A549 (cell line): ENCODE data around the gene FAM20A. TPM values are rescaled to one million over a fixed set of nuclear protein-coding genes. Genes with fewer than 3 reads are reported as not detected.
A peak's percentile ranks its signal among the peaks of the same experiment; 100 is the strongest.
"Not testable (repeated sequence)": the region's sequence is repeated elsewhere in the genome, so short reads cannot be mapped to it uniquely, and the experiment has no call there.

ENCODE experiments used
- ATAC-seq, 2 experiments: fragments of 200-7000 bp in 1 of 2; fragments of >200 bp in 1 of 2; cut with Nextera tagmentation in 1 of 2; cut with Tn5 transposase in 1 of 2; 3 replicates each; pipeline versions ENCODE4 v1.8.0 to v1.9.1; 2018 to 2020; ENCODE audit warnings: mild to moderate bottlenecking in 1 of 2, moderate library complexity in 1 of 2
- CTCF ChIA-PET: fragments of 300-600 bp; sonication (Branson Sonifier 250); formaldehyde crosslinking; extraction: SDS; loops from one replicate; lab custom pipeline; 2021; ENCODE audit warnings: antibody characterized with exemption, inconsistent platforms; lab: Yijun Ruan, JAX
- POLR2A ChIA-PET: fragments of 350-600 bp; formaldehyde crosslinking; extraction: SDS; loops from one replicate; lab custom pipeline; 2021; ENCODE audit warnings: antibody characterized with exemption, inconsistent platforms; lab: Yijun Ruan, JAX
- DNase-seq, 2 experiments: peaks; one replicate each; pipeline versions ENCODE4 v3.0.0 to v3.0.0-alpha.2; 2011 to 2016; ENCODE audit warnings: low read depth in 1 of 2, low spot score in 1 of 2
- FAIRE-seq: peaks from 2 replicates; lab custom pipeline; 2011; peaks lifted over from hg19 to GRCh38; lab: Jason Lieb, UNC
- H3K27ac ChIP-seq, 2 experiments: fragments of >200 bp; sonication (Bioruptor Twin); formaldehyde crosslinking; 3 replicates each; pipeline ENCODE4 v1.5.1; 2016 to 2017
- H3K4me1 ChIP-seq: fragments of >200 bp; sonication (Bioruptor Twin); formaldehyde crosslinking; 3 replicates; pipeline ENCODE4 v1.6.1; 2016
- H3K4me2 ChIP-seq: fragments of >200 bp; sonication (Bioruptor Twin); formaldehyde crosslinking; 3 replicates; pipeline ENCODE4 v1.6.1; 2016
- H3K4me3 ChIP-seq: fragments of >200 bp; sonication (Bioruptor Twin); formaldehyde crosslinking; 3 replicates; pipeline ENCODE4 v1.5.1; 2016
- H3K9me3 ChIP-seq: fragments of >200 bp; sonication (Bioruptor Twin); formaldehyde crosslinking; 3 replicates; pipeline ENCODE4 v1.6.1; 2016
- CHD4 ChIP-seq: fragments of 200-600 bp; sonication (generic); IDR thresholded peaks from 2 replicates; pipeline ENCODE4 v1.6.1; 2016; ENCODE audit warnings: antibody characterized with exemption, mild to moderate bottlenecking, borderline replicate concordance
- EHMT2 ChIP-seq: fragments of 200-600 bp; sonication (generic); IDR thresholded peaks from 2 replicates; pipeline ENCODE4 v1.6.1; 2016; ENCODE audit warnings: antibody characterized with exemption, low read depth, mild to moderate bottlenecking, moderate library complexity
- ELK1 ChIP-seq: fragments of 150-350 bp; IDR thresholded peaks from 2 replicates; pipeline ENCODE4 v1.6.1; 2014; ENCODE audit warnings: low read depth, mild to moderate bottlenecking, low read length
- EP300 ChIP-seq, 2 experiments: fragments of >200 bp; sonication (Bioruptor Twin); formaldehyde crosslinking; IDR thresholded peaks; 2 replicates in 1 of 2; 3 replicates in 1 of 2; pipeline ENCODE4 v1.6.1; 2016 to 2017
- ESRRA ChIP-seq: fragments of 150-350 bp; IDR thresholded peaks from 2 replicates; pipeline ENCODE4 v1.6.1; 2014; ENCODE audit warnings: mild to moderate bottlenecking, low read length, borderline replicate concordance
- FOSL2 ChIP-seq, 2 experiments: fragments of 450-650 bp in 1 of 2; fragments of >200 bp in 1 of 2; sonication (Bioruptor Twin) in 1 of 2; formaldehyde crosslinking; IDR thresholded peaks; 2 replicates each; pipeline versions ENCODE4 v1.5.0 to v1.6.1; 2016 to 2020; ENCODE audit warnings: mild to moderate bottlenecking in 1 of 2, moderate library complexity in 1 of 2
- FOXS1 ChIP-seq: fragments of 250-450 bp; sonication (Bioruptor Pico); IDR thresholded peaks from 2 replicates; pipeline ENCODE4 v1.5.0; 2020; ENCODE audit warnings: mild to moderate bottlenecking, moderate library complexity
- GATA3 ChIP-seq: IDR thresholded peaks from 2 replicates; pipeline ENCODE4 v1.6.1; 2012; ENCODE audit warnings: borderline replicate concordance
- HES2 ChIP-seq: fragments of >200 bp; sonication (Bioruptor Twin); formaldehyde crosslinking; IDR thresholded peaks from 2 replicates; pipeline ENCODE4 v1.6.1; 2016
- JUNB ChIP-seq: fragments of >200 bp; sonication (Bioruptor Twin); formaldehyde crosslinking; IDR thresholded peaks from 2 replicates; pipeline ENCODE4 v1.6.1; 2016
- KDM1A ChIP-seq: fragments of 200-600 bp; sonication (generic); IDR thresholded peaks from 2 replicates; pipeline ENCODE4 v1.6.1; 2016; ENCODE audit warnings: low read depth, mild to moderate bottlenecking
- MAX ChIP-seq: IDR thresholded peaks from 2 replicates; pipeline ENCODE4 v1.6.1; 2012
- NFE2L2 ChIP-seq: fragments of 150-350 bp; conservative IDR thresholded peaks from 2 replicates; pipeline ENCODE4 v1.6.1; 2014; ENCODE audit warnings: low read length
- NPAS2 ChIP-seq: fragments of 250-450 bp; sonication (Bioruptor Pico); IDR thresholded peaks from 2 replicates; pipeline ENCODE4 v1.8.0; 2022; ENCODE audit warnings: mild to moderate bottlenecking, moderate library complexity, borderline replicate concordance
- POLR2A ChIP-seq: IDR thresholded peaks from 2 replicates; pipeline ENCODE4 v1.6.1; 2012; ENCODE audit warnings: mild to moderate bottlenecking, low read length
- RAD21 ChIP-seq, 2 experiments: fragments of >200 bp in 1 of 2; sonication (Bioruptor Twin) in 1 of 2; formaldehyde crosslinking in 1 of 2; IDR thresholded peaks in 1 of 2; conservative IDR thresholded peaks in 1 of 2; 2 replicates in 1 of 2; 3 replicates in 1 of 2; pipeline ENCODE4 v1.6.1; 2012 to 2018; ENCODE audit warnings: inconsistent platforms in 1 of 2
- RARB ChIP-seq: fragments of 250-450 bp; sonication (Bioruptor Pico); IDR thresholded peaks from 2 replicates; pipeline ENCODE4 v1.8.0; 2021; ENCODE audit warnings: mild to moderate bottlenecking, moderate library complexity
- RNF2 ChIP-seq: fragments of 200-600 bp; sonication (generic); IDR thresholded peaks from 2 replicates; pipeline ENCODE4 v1.6.1; 2016; ENCODE audit warnings: low read depth, mild to moderate bottlenecking, antibody characterized with exemption, moderate library complexity, borderline replicate concordance
- ZC3H11A ChIP-seq: fragments of 450-650 bp; IDR thresholded peaks from 2 replicates; pipeline ENCODE4 v1.6.1; 2014; ENCODE audit warnings: antibody characterized with exemption, mild to moderate bottlenecking
- ZNF302 ChIP-seq: fragments of 250-450 bp; sonication (Bioruptor Pico); IDR thresholded peaks from 2 replicates; pipeline ENCODE4 v1.9.0; 2021; ENCODE audit warnings: inconsistent platforms, mild to moderate bottlenecking, moderate library complexity
- WGBS: methylation state at CpG from one replicate; pipeline ENCODE4 v1.1.6; 2017; ENCODE audit errors: missing lambda C conversion rate; 5-methylcytosine and 5-hydroxymethylcytosine counted together
- polyA plus RNA-seq, 4 experiments: library from polyadenylated mRNA; depleted of rRNA in 3 of 4; stranded (reverse); fragments of >200 nt; fragmentation: RNase III in 1 of 4; extraction: RNeasy Plus Mini Kit Qiagen cat#74134 plus additional on column Dnase treatment in 1 of 4; gene quantifications; 2 replicates in 3 of 4; 3 replicates in 1 of 4; pipeline ENCODE4 v1.2.3, GENCODE V29; 2011 to 2017
- TF ChIP-seq, protein P1 (sequence below): fragments of 250-450 bp; sonication (Bioruptor Pico); IDR thresholded peaks from 2 replicates; pipeline ENCODE4 v1.5.0; 2020; ENCODE audit warnings: low read depth, mild to moderate bottlenecking, moderate library complexity
- TF ChIP-seq, protein P2 (sequence below): fragments of 200-600 bp; sonication (generic); IDR thresholded peaks from 2 replicates; pipeline ENCODE4 v1.6.1; 2016; ENCODE audit warnings: antibody characterized with exemption, mild to moderate bottlenecking, moderate library complexity

FAM20A gene
- polyA plus RNA-seq, 2 of the 4 experiments (the other 2 are of a cell fraction): 0.05 to 0.09 TPM

GRCh38 chr17:68522266-68522665, 78.9 kb downstream of the FAM20A start:
- H3K4me2 ChIP-seq: no peak overlapping the region
- POLR2A ChIA-PET: no interaction called here
- ATAC-seq: no peak
- H3K27ac ChIP-seq: no peak overlapping the region
- no peak for TF ChIP-seq ELK1
- TF ChIP-seq NFE2L2: no peak
- no peak for TF ChIP-seq EHMT2
- TF ChIP-seq FOXS1 (CRISPR knock-in tag): no peak
- no peaks in the 10 kb centered on the region for H3K9me3 ChIP-seq
- no peak overlapping the region for H3K4me3 ChIP-seq
- H3K4me1 ChIP-seq: no peaks in the 10 kb centered on the region
- no peak for DNase-seq
- CTCF ChIA-PET: no interaction called here
- FAIRE-seq: no peak

DNA sequence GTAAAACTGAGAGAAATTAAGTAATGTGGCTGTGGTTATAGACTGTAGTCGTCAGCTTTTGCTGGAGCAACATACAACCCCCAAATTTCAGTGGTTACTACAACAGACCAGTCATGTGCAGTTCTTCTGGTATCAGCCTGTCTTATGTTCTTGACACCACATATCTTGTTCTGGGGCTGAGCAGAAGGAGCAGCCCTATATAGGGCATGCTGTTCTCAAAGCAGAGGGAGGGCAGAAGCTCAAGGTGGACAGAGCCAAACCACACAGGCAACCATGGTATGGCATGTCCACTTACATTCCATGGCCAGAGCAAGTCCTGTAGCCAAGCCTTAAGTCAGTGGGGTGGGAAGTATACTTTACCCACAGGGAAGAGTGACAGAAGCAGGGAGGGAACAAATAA, 81.3 kb downstream of the FAM20A start:
- DNase-seq (no peak), ATAC-seq (peak; percentile 44 to 57; a peak in 4 of 6 replicates), FAIRE-seq (no peak)
- peaks cover 4% of the 10 kb centered on the region for H3K4me1 ChIP-seq
- H3K4me2 ChIP-seq: no peak overlapping the region
- POLR2A ChIA-PET: no interaction called here
- CTCF ChIA-PET: interaction anchor here (2.2 kb wide), 1 partner anchor 14 kb away, joined by 8 read pairs; no protein-coding TSS in a partner anchor
- H3K9me3 ChIP-seq: no peaks in the 10 kb centered on the region
- TF ChIP-seq RAD21 (conservative IDR thresholded peaks at IDR 0.05 in 1 of 2, IDR thresholded peaks at IDR 0.05 in 1 of 2) (no peak), NPAS2 (CRISPR knock-in tag) (no peak), EP300 (IDR thresholded peaks at IDR 0.05) (no peak), KDM1A (no peak), JUNB (no peak), RNF2 (no peak), POLR2A (no peak), CHD4 (no peak), HES2 (no peak), GATA3 (no peak), MAX (no peak), ZNF302 (CRISPR knock-in tag) (no peak), ZC3H11A (no peak), FOXS1 (CRISPR knock-in tag) (no peak), RARB (CRISPR knock-in tag) (no peak), ESRRA (no peak), FOSL2 (IDR thresholded peaks at IDR 0.05) (no peak), FOSL2 (CRISPR knock-in tag; IDR thresholded peaks at IDR 0.05) (no peak)
- TF ChIP-seq, protein P1, sequence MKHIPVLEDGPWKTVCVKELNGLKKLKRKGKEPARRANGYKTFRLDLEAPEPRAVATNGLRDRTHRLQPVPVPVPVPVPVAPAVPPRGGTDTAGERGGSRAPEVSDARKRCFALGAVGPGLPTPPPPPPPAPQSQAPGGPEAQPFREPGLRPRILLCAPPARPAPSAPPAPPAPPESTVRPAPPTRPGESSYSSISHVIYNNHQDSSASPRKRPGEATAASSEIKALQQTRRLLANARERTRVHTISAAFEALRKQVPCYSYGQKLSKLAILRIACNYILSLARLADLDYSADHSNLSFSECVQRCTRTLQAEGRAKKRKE (CRISPR knock-in tag): no peak
- TF ChIP-seq, protein P2, sequence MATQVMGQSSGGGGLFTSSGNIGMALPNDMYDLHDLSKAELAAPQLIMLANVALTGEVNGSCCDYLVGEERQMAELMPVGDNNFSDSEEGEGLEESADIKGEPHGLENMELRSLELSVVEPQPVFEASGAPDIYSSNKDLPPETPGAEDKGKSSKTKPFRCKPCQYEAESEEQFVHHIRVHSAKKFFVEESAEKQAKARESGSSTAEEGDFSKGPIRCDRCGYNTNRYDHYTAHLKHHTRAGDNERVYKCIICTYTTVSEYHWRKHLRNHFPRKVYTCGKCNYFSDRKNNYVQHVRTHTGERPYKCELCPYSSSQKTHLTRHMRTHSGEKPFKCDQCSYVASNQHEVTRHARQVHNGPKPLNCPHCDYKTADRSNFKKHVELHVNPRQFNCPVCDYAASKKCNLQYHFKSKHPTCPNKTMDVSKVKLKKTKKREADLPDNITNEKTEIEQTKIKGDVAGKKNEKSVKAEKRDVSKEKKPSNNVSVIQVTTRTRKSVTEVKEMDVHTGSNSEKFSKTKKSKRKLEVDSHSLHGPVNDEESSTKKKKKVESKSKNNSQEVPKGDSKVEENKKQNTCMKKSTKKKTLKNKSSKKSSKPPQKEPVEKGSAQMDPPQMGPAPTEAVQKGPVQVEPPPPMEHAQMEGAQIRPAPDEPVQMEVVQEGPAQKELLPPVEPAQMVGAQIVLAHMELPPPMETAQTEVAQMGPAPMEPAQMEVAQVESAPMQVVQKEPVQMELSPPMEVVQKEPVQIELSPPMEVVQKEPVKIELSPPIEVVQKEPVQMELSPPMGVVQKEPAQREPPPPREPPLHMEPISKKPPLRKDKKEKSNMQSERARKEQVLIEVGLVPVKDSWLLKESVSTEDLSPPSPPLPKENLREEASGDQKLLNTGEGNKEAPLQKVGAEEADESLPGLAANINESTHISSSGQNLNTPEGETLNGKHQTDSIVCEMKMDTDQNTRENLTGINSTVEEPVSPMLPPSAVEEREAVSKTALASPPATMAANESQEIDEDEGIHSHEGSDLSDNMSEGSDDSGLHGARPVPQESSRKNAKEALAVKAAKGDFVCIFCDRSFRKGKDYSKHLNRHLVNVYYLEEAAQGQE: no peak
- 89% methylated on average over 1 of the region's 1 CpG for WGBS
- H3K27ac ChIP-seq: no peak overlapping the region
- H3K4me3 ChIP-seq: no peak overlapping the region

DNA sequence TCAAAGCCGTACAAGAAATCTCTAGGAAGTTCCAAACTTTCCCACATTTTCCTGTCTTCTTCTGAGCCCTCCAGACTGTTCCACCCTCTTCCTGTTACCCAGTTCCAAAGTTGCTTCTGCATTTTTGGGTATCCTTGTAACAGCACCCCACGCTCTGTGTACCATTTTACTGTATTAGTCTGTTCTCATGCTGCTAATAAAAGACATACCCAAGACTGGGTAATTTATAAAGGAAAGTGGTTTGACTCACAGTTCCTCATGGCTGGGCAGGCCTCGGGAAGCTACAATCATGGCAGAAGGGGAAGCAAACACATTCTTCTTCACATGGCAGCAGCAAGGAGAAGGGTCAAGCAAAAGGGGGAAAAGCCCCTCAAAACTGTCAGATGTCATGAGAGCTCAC, 82.1 kb downstream of the FAM20A start:
- FAIRE-seq, DNase-seq, H3K27ac ChIP-seq, H3K4me2 ChIP-seq, H3K4me3 ChIP-seq, POLR2A ChIA-PET, H3K9me3 ChIP-seq: not testable (repeated sequence)
- peaks cover 13% of the 10 kb centered on the region for H3K4me1 ChIP-seq
- CTCF ChIA-PET: interaction anchor here (1.5 to 2.2 kb wide), 2 partner anchors 15 to 346 kb away, joined by 4 to 8 read pairs; no protein-coding TSS in a partner anchor
- ATAC-seq: peak in 1 of 2 experiments; percentile 16; a peak in 2 of 6 replicates
- 94% methylated on average over 3 of the region's 3 CpGs for WGBS
